Neural progenitor cell (in vitro differentiated cells): Measurements from ENCODE around the gene MMP3.

Experiments
- CTCF ChIP-seq: fragments of 200-600 bp; sonication (generic); IDR thresholded peaks from 2 replicates; pipeline ENCODE4 v1.5.1; 2017; ENCODE audit warnings: antibody characterized with exemption, mild to moderate bottlenecking
- EZH2 ChIP-seq: fragments of 200-600 bp; sonication (generic); IDR thresholded peaks from 2 replicates; pipeline ENCODE4 v1.6.1; 2017; ENCODE audit warnings: antibody characterized with exemption, mild to moderate bottlenecking, moderate library complexity
- EZH2phosphoT487 ChIP-seq: fragments of 200-600 bp; sonication (generic); IDR thresholded peaks from 2 replicates; pipeline ENCODE4 v1.6.1; 2017; ENCODE audit warnings: antibody characterized with exemption

GRCh38 chr11:102886999-102887398 is 43.6 kb upstream of the MMP3 start:
- TF ChIP-seq CTCF (no peak), EZH2 (no peak), EZH2phosphoT487 (no peak)
